ENCODE results near the gene CDK5. TPM values are rescaled to one million over a fixed set of nuclear protein-coding genes. Genes with fewer than 3 reads are reported as not detected.

CDK5 gene
- total and polyA plus RNA-seq, 9 of the 15 experiments (the other 6 are each of a cell fraction or from before 2014, with no cell fraction given) = 3.2 to 38.0 (median 27.5) TPM

- peak in 1 of 2 experiments; percentile 26; a peak in 2 of 4 replicates for TF ChIP-seq ETV6 (IDR thresholded peaks at IDR 0.05; ENCODE audit: borderline replicate concordance in 1 of 2, low read depth in 2 of 2, low read length in 1 of 2)
- no peak for TF ChIP-seq ETV6 (CRISPR knock-in tag; IDR thresholded peaks at IDR 0.05; ENCODE audit: borderline replicate concordance)
- peak; percentile 38; the same call in 1 of the 2 replicates for TF ChIP-seq RAD51 (IDR thresholded peaks at IDR 0.05; ENCODE audit: borderline replicate concordance, low read depth)
- TF ChIP-seq THAP7 (CRISPR knock-in tag; IDR thresholded peaks at IDR 0.05) = no peak
- no peak for TF ChIP-seq PCBP1 (IDR thresholded peaks at IDR 0.05; ENCODE audit: low read depth, low read length, poor library complexity, severe bottlenecking)
- TF ChIP-seq, protein P1, sequence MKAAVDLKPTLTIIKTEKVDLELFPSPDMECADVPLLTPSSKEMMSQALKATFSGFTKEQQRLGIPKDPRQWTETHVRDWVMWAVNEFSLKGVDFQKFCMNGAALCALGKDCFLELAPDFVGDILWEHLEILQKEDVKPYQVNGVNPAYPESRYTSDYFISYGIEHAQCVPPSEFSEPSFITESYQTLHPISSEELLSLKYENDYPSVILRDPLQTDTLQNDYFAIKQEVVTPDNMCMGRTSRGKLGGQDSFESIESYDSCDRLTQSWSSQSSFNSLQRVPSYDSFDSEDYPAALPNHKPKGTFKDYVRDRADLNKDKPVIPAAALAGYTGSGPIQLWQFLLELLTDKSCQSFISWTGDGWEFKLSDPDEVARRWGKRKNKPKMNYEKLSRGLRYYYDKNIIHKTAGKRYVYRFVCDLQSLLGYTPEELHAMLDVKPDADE (conservative IDR thresholded peaks at IDR 0.05; ENCODE audit: control insufficient read depth, low read depth, low read length) = peak; percentile 67; the same call in 1 of the 2 replicates
- TF ChIP-seq TBL1XR1 (IDR thresholded peaks at IDR 0.05; ENCODE audit: low read length in 2 of 2) = peak; percentile 98 to 99
- TF ChIP-seq NONO (IDR thresholded peaks at IDR 0.05; ENCODE audit: low read depth in 2 of 2, low read length in 1 of 2) = peak in 1 of 2 experiments; percentile 18; a peak in 1 of 4 replicates
- TF ChIP-seq SMARCE1 (IDR thresholded peaks at IDR 0.05) = peak; percentile 100
- TF ChIP-seq KAT2B (IDR thresholded peaks at IDR 0.05; ENCODE audit: low read depth, low read length) = no peak
- no peak for TF ChIP-seq HOXB6 (CRISPR knock-in tag; IDR thresholded peaks at IDR 0.05; ENCODE audit: borderline replicate concordance)
- TF ChIP-seq FIP1L1 (IDR thresholded peaks at IDR 0.05; ENCODE audit: low read depth, low read length, poor library complexity, severe bottlenecking) = no peak
- TF ChIP-seq JUN (IDR thresholded peaks at IDR 0.05; ENCODE audit: borderline replicate concordance, low read depth, low read length) = peak; percentile 99
- peak; percentile 91; the same call in 1 of the 2 replicates for TF ChIP-seq JUN (CRISPR knock-in tag; IDR thresholded peaks at IDR 0.05; ENCODE audit: borderline replicate concordance)
- no peak for TF ChIP-seq ZNF23 (CRISPR knock-in tag; IDR thresholded peaks at IDR 0.05)
- TF ChIP-seq ZNF76 (CRISPR knock-in tag; IDR thresholded peaks at IDR 0.05; ENCODE audit: borderline replicate concordance) = no peak
- peak in 1 of 2 experiments; percentile 43; a peak in 1 of 3 replicates for TF ChIP-seq CBX3 (IDR thresholded peaks at IDR 0.05; ENCODE audit: borderline replicate concordance in 1 of 2, low read length in 2 of 2)
Measured at GRCh38 chr7:151038951-151039849, 18.5 kb downstream of the CDK5 start (continued).

All from K562 (cell line).